ENCODE data around the gene TRIM46.

DNA sequence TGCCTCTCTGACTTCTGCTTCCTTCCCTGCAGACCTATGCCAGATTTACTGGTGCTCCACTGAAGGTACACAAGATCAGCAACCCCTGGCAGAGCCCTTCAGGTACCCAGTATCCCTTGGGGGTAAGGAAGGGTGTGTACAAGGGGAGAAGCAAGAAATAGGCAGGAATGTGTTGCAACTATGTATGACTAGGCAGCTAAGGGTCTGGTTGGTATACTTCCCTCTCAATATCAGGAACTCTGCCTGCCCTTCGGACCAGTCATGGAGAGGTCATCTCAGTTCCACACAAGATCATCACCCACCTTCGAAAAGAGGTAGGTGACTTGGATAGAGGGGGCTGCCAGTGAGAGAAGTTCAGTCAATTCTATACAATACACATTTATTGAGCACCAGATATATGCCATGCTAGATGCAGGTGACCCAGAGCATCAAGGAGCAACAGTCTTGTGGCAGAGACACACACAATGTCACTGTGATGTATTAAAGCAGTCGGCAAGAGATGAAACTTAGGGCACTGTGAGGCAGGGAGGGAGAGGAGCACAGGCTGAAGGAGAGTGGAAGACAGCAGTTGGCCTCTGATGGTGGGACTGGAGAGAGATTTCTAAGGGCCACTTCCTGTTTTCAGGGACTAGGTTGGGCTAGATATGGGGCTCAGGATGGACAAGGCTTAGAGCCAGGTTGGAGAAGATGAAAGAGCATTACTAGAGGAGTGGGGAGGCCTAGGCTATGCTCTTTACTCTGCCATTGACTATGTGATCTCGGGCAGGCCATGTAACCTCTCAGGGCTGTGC, 36.9 kb downstream of the TRIM46 start:
- TF ChIP-seq, protein P1, sequence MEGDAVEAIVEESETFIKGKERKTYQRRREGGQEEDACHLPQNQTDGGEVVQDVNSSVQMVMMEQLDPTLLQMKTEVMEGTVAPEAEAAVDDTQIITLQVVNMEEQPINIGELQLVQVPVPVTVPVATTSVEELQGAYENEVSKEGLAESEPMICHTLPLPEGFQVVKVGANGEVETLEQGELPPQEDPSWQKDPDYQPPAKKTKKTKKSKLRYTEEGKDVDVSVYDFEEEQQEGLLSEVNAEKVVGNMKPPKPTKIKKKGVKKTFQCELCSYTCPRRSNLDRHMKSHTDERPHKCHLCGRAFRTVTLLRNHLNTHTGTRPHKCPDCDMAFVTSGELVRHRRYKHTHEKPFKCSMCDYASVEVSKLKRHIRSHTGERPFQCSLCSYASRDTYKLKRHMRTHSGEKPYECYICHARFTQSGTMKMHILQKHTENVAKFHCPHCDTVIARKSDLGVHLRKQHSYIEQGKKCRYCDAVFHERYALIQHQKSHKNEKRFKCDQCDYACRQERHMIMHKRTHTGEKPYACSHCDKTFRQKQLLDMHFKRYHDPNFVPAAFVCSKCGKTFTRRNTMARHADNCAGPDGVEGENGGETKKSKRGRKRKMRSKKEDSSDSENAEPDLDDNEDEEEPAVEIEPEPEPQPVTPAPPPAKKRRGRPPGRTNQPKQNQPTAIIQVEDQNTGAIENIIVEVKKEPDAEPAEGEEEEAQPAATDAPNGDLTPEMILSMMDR (IDR thresholded peaks at IDR 0.05), result no peak
- TF ChIP-seq POLR2A (IDR thresholded peaks at IDR 0.05), result no peak
- no peak for TF ChIP-seq EP300 (IDR thresholded peaks at IDR 0.05)
